ACC112 (cell line): ENCODE measurements around the gene ZNF451.

Experiments
- H2AFZ ChIP-seq: fragments of 200-600 bp; sonication (generic); one replicate; pipeline ENCODE4 v1.6.0; 2017; ENCODE audit warnings: antibody characterized with exemption, low read length; ENCODE audit not compliant: unreplicated experiment
- H3K27ac ChIP-seq: fragments of 200-600 bp; sonication (generic); 2 replicates; pipeline ENCODE4 v1.5.1; 2014; ENCODE audit warnings: low read depth, mild to moderate bottlenecking, antibody characterized with exemption, low read length, moderate library complexity
- H3K27me3 ChIP-seq: fragments of 200-600 bp; sonication (generic); 2 replicates; pipeline ENCODE4 v1.6.1; 2014; ENCODE audit warnings: mild to moderate bottlenecking, antibody characterized with exemption, low read length, moderate library complexity, mixed read lengths; ENCODE audit not compliant: insufficient read depth
- H3K36me3 ChIP-seq: fragments of 200-600 bp; sonication (generic); 2 replicates; pipeline ENCODE4 v1.6.1; 2016; ENCODE audit warnings: mild to moderate bottlenecking, antibody characterized with exemption, low read length, moderate library complexity, mixed read lengths; ENCODE audit not compliant: insufficient read depth
- H3K4me1 ChIP-seq: fragments of 200-600 bp; sonication (generic); one replicate; pipeline ENCODE4 v1.6.1; 2016; ENCODE audit warnings: low read length, mixed read lengths; ENCODE audit not compliant: insufficient read depth, unreplicated experiment, control insufficient read depth
- H3K4me3 ChIP-seq: fragments of 200-600 bp; sonication (generic); 2 replicates; pipeline ENCODE4 v1.5.1; 2014; ENCODE audit warnings: mild to moderate bottlenecking, low read depth, low read length
- H3K79me2 ChIP-seq: fragments of 200-600 bp; sonication (generic); one replicate; pipeline ENCODE4 v1.6.0; 2016; ENCODE audit warnings: low read length; ENCODE audit not compliant: control insufficient read depth, unreplicated experiment, insufficient read depth

ZNF451 gene

DNA sequence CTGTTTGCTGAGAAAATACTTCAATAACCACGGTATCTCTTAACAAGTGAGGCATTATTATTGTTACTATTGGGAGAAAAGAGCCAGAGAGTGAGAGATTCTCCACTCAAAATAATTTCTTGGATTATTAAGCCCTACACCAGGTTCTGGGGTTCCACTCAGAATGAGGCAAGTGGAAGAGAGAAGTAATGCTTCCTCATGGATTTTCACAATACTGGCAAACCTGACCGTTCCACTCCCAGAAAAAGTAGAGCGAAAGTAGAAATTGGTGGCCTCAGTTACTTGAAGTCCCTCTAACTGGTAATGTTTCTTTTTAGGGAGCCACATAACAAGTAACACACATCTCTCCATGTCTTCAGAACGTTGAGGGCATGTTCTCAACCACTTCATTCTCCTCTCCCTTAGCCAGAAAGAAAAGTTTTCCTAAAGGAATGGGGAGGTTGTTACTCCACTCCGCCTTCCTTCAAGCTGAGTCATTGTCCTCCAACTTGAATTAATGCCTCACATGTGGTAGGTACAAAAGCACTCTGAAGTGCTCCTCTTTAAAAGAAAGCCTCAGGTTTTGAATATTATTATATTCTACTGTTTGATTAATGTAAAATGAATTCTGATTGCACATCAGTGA lies 84.0 kb downstream of the ZNF451 start:
- Histone ChIP-seq H3K36me3 (no peaks in the 10 kb centered on the region; the same call in 1 of the 2 replicates), H3K27ac (peak overlapping the region; percentile 79), H3K4me3 (peak overlapping the region; percentile 83), H3K27me3 (no peaks in the 10 kb centered on the region), H2AFZ (no peak overlapping the region), H3K79me2 (peaks cover 64% of the 10 kb centered on the region), H3K4me1 (peaks cover 39% of the 10 kb centered on the region)

GRCh38 chr6:57174511-57174907 lies 84.5 kb downstream of the ZNF451 start:
- H3K79me2 ChIP-seq = peaks cover 70% of the 10 kb centered on the region
- peaks cover 44% of the 10 kb centered on the region for H3K4me1 ChIP-seq
- H3K36me3 ChIP-seq = no peaks in the 10 kb centered on the region; the same call in 1 of the 2 replicates
- H3K27ac ChIP-seq = peak overlapping the region; percentile 79
- no peaks in the 10 kb centered on the region for H3K27me3 ChIP-seq
- peak overlapping the region; percentile 83 for H3K4me3 ChIP-seq
- no peak overlapping the region for H2AFZ ChIP-seq

- Histone ChIP-seq H3K4me3 (peak overlapping the region; percentile 51), H2AFZ (no peak overlapping the region), H3K27me3 (no peaks in the 10 kb centered on the region), H3K36me3 (peaks cover 3% of the 10 kb centered on the region; the same call in 1 of the 2 replicates), H3K27ac (peak overlapping the region; percentile 44), H3K79me2 (peaks cover 88% of the 10 kb centered on the region), H3K4me1 (peaks cover 44% of the 10 kb centered on the region)
Measured at GRCh38 chr6:57177545-57178265, 87.7 kb downstream of the ZNF451 start.

DNA sequence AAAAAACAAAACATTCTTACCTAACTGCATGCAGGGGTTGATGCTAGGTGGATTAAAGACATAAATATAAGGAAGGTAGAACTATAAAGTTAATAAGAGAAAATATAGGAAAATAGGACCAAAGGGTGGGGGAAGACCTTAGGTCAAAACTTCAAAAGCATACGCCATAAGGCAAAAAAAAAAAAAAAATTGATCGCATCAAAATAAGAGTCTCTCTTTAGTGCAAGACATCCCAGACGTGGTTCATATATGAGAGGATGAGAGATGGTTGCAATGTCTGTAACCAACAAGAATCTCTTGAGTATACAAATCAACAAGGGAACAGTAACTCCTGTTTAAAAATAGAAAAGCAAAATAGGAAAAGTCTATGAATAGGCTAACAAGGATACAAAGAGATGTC lies 90.6 kb downstream of the ZNF451 start:
- H3K27me3 ChIP-seq = no peaks in the 10 kb centered on the region
- no peak overlapping the region for H3K4me3 ChIP-seq
- H3K36me3 ChIP-seq = peaks cover 10% of the 10 kb centered on the region
- H2AFZ ChIP-seq = no peak overlapping the region
- H3K27ac ChIP-seq = no peak overlapping the region
- peaks cover 35% of the 10 kb centered on the region for H3K4me1 ChIP-seq
- H3K79me2 ChIP-seq = peaks cover 60% of the 10 kb centered on the region

GRCh38 chr6:57182017-57182432 lies 92.0 kb downstream of the ZNF451 start:
- no peak overlapping the region for H2AFZ ChIP-seq
- peaks cover 22% of the 10 kb centered on the region for H3K4me1 ChIP-seq
- no peaks in the 10 kb centered on the region for H3K27me3 ChIP-seq
- no peak overlapping the region for H3K27ac ChIP-seq
- no peak overlapping the region for H3K4me3 ChIP-seq
- H3K79me2 ChIP-seq = peaks cover 50% of the 10 kb centered on the region
- H3K36me3 ChIP-seq = peaks cover 15% of the 10 kb centered on the region

DNA sequence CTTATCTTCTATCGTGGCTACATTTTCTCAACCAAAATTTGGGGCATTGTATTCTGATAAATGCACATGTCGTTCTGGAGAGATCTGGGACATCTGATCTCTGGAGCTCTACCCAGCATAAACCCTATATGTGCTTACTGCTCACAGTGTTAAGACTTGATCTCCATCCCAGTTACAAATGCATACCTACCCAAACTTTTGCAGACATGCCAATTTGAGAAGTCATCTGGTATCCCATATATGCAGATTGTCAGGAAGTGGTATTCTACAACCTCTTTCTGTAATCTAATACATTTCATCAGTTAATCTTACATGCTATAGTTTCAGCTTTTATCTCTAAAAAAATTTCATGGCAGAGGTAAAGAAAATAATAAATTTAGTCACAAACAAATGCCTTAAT lies 93.3 kb downstream of the ZNF451 start:
- H3K4me3 ChIP-seq = no peak overlapping the region
- H3K4me1 ChIP-seq = peaks cover 10% of the 10 kb centered on the region
- H2AFZ ChIP-seq = no peak overlapping the region
- H3K79me2 ChIP-seq = peaks cover 40% of the 10 kb centered on the region
- H3K27ac ChIP-seq = no peak overlapping the region
- H3K27me3 ChIP-seq = no peaks in the 10 kb centered on the region
- peaks cover 23% of the 10 kb centered on the region for H3K36me3 ChIP-seq

GRCh38 chr6:57190140-57190539 lies 100.2 kb downstream of the ZNF451 start:
- no peaks in the 10 kb centered on the region for H3K27me3 ChIP-seq
- no peak overlapping the region for H3K27ac ChIP-seq
- no peak overlapping the region for H3K4me3 ChIP-seq
- peaks cover 20% of the 10 kb centered on the region for H3K36me3 ChIP-seq
- H2AFZ ChIP-seq = no peak overlapping the region
- peaks cover 10% of the 10 kb centered on the region for H3K79me2 ChIP-seq
- peaks cover 6% of the 10 kb centered on the region for H3K4me1 ChIP-seq

DNA sequence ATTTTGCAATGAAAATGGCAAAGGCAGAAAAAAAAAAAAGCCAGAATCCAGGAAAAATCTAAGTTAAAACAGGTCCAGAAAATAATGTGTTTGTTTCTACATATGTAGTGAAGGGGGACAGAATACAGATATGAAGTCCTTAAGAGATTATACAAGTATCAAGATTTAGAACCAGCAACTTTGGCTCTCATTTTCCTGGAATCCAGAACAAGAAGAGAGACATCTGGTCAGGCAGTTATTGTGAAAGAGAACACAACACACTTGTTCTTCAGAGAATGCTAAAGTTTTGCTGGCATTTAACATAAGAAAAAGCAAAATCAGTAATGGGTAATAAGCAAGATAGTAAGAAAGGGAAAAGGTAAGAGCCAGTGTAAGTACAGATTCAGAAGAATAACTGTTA lies 103.2 kb downstream of the ZNF451 start:
- peaks cover 6% of the 10 kb centered on the region for H3K4me1 ChIP-seq
- H3K4me3 ChIP-seq = no peak overlapping the region
- peaks cover 6% of the 10 kb centered on the region; the same call in 1 of the 2 replicates for H3K36me3 ChIP-seq
- H3K27me3 ChIP-seq = no peaks in the 10 kb centered on the region
- no peak overlapping the region for H3K27ac ChIP-seq
- H3K79me2 ChIP-seq = peaks cover 7% of the 10 kb centered on the region
- no peak overlapping the region for H2AFZ ChIP-seq

- H3K36me3 ChIP-seq = peaks cover 8% of the 10 kb centered on the region; the same call in 1 of the 2 replicates
- H3K4me3 ChIP-seq = no peak overlapping the region
- no peak overlapping the region for H3K27ac ChIP-seq
- peaks cover 7% of the 10 kb centered on the region for H3K79me2 ChIP-seq
- H3K4me1 ChIP-seq = peaks cover 11% of the 10 kb centered on the region
- no peak overlapping the region for H2AFZ ChIP-seq
- H3K27me3 ChIP-seq = no peaks in the 10 kb centered on the region
Measured at GRCh38 chr6:57195457-57195856, 105.5 kb downstream of the ZNF451 start.

DNA sequence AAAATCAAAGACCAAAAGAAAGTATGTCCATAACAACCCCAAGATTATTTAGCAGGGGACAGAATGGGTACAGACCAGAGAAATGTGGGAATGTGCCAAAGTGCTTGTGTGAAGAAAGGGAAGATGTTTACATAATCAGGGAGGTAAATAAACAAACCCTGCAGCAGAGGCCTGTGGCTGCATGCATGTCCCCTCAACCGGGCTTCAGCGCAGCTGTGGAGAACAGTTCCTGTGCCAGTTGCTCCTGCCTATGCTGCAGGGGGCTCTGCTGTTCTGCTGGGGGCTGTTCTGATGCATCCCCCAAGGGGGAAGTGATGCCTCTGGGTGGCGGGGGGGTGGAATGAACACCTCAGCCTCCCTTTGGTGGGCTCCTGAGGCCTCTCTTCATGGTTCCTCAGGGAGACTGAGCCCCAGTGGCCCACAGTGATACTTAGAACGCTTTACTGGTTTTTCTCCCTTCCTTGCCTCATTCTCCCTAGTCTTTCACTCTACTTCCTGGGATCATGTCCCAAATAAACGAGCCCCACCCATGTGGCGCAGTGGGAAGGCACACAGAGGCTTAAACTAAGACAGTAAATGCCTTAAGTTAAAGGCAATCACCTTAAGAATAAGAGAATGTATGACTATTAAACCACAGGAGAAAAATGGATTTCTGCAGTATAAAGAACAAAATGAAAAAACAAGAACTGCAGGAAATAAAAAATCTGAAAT lies 109.1 kb downstream of the ZNF451 start:
- Histone ChIP-seq H3K27ac (no peak overlapping the region), H2AFZ (no peak overlapping the region), H3K79me2 (peaks cover 30% of the 10 kb centered on the region)

More for the DNA sequence above, 109.1 kb downstream of the ZNF451 start:
- Histone ChIP-seq H3K36me3 (0 out of 2 replicates have a peak, but pooled peaks cover 8% of the 10 kb centered on the region), H3K4me3 (no peak overlapping the region), H3K4me1 (peaks cover 11% of the 10 kb centered on the region), H3K27me3 (no peaks in the 10 kb centered on the region)
